HG02763 (cell line): Measurements from ENCODE around the gene SPAG17.

Experiments used
- ATAC-seq: cut with Tn5 transposase; IDR thresholded peaks from one replicate; pipeline ENCODE4 v1.9.1; 2021; ENCODE audit warnings: mild to moderate bottlenecking, moderate library complexity; ENCODE audit not compliant: unreplicated experiment

SPAG17 gene

GRCh38 chr1:118122234-118123004 lies 62.6 kb downstream of the SPAG17 start:
- no peak for ATAC-seq

- ATAC-seq, result no peak
Measured at GRCh38 chr1:118118873-118119463, 66.1 kb downstream of the SPAG17 start.

- ATAC-seq, result no peak
Measured at GRCh38 chr1:118118469-118118868, 66.6 kb downstream of the SPAG17 start.

DNA sequence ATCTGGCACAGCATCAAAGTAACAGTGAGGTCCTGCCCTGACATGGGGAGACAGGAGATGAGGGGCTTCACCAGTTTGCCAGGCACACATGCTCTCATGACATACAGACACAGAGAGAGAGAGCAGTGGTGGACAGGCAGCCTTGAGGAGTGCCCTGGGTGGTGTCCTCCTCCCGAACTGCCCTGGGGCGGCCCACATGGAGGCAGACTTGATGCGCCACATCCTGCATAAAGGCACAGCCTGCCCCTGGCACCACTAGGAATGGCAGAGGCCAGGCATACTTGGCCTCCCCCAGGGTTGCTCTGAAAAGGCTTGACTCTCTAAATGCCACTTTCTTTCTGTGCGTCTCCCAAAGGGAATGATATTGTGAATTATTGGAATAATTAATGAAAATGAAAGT lies 67.5 kb downstream of the SPAG17 start:
- no peak for ATAC-seq

GRCh38 chr1:118116909-118117308 lies 68.1 kb downstream of the SPAG17 start:
- no peak for ATAC-seq

GRCh38 chr1:118116401-118116800 lies 68.6 kb downstream of the SPAG17 start:
- no peak for ATAC-seq

DNA sequence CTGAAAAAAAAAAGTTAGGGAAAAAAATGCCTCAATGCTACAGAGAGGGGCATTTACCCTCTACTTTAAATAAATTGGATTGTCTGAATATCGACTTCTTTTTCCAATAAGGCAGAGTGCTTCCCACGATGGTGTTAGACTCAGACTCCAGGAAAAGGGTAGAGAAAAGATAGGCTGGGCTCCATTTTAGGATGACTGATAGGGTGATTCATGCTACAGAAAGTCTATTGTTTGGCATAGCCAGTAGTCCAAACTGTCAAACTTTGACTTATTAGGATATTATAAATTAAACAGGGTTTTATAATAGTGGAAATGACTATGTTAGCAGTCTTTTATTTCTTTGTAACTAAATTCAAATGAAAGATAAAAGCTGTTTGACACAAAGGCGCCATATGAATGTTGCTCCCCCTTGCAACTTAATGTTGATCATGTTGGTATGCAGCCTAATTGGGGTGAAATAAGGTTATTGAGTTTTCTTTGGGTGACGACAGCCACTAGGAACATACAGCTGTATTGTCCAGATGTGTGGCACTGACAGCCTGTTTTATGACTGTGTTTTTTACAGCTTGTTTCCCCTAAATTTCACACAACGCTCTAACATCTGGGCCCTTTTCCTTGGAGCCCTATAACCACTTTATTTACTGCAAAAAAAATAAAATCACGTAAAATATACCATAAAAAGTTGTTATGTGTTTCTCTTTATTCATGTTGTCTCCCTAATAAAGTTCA lies 69.3 kb downstream of the SPAG17 start:
- ATAC-seq, result no peak

GRCh38 chr1:118113261-118113660 lies 71.8 kb downstream of the SPAG17 start:
- ATAC-seq, result no peak

DNA sequence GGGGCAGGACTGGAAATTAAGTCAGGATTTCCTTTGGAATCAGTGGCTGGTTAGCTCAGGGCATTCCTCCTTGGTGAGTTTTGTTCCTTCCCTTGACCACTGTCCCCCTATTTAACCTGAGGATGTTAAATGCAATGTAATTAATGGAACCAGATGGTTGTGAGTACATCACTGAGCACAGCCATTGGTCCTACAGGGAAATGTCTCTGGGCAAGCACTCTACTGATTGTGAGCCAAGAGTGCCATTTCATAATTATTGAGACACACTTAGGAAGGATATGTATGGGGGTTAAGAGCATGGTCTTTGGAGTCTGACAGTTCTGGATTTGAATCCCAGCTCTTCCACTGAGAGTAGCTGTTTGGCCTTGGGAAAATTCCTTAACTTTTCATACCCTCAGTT lies 74.4 kb downstream of the SPAG17 start:
- no peak for ATAC-seq

DNA sequence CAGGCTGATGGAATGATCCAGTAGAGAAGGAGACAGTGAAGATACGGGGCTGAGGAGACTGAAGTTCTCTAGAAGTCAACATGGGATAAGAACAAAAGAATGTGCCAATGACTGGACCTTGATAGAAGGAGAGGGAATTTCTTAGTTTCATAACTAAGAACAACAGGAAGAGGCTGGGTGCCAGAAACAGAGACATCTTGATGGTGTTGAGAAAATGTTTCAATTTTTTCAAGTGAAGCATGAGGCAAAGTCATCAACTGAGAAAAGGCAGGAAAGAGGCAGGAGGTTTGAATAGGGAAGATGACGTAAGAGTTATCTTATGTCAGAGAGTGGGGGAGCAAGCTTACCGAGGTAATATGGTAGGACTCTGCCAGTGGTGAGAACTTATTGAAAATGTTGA lies 80.1 kb downstream of the SPAG17 start:
- ATAC-seq, result no peak

DNA sequence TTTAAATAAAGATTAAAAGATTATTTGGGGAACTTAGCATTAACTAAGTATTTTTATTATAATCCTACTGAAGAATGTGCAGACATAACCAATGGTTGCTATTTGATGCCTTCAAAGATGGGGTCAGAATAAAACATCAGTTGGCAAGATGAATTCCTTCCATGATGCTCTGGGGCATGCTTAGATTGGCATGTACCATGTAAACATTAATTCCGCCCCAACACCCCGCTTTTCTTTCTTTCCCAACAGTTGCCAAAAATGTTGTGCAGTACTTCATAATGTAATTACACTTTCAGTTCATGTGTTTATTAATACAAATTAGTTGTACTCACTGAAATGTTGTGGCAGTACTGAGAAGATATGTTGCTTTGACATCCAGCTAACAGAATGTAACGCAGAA lies 82.6 kb downstream of the SPAG17 start:
- no peak for ATAC-seq

GRCh38 chr1:118101999-118102398 lies 83.0 kb downstream of the SPAG17 start:
- ATAC-seq, result no peak

DNA sequence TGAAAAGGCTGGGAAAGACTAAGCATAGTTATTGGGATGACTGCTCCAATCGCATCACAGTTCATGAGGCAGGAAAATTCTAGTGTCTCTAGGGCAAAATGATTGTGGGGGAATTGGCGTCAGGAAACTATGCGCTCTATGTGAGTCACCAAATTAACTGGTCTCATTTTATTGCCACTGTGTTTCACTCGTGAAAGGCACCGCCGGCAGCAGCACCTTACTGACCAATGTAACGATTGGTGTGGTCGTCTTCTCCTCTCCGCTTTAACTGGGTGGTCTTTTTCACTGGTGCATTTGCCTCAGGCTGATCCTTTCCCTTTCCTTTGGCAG lies 83.5 kb downstream of the SPAG17 start:
- ATAC-seq, result no peak

DNA sequence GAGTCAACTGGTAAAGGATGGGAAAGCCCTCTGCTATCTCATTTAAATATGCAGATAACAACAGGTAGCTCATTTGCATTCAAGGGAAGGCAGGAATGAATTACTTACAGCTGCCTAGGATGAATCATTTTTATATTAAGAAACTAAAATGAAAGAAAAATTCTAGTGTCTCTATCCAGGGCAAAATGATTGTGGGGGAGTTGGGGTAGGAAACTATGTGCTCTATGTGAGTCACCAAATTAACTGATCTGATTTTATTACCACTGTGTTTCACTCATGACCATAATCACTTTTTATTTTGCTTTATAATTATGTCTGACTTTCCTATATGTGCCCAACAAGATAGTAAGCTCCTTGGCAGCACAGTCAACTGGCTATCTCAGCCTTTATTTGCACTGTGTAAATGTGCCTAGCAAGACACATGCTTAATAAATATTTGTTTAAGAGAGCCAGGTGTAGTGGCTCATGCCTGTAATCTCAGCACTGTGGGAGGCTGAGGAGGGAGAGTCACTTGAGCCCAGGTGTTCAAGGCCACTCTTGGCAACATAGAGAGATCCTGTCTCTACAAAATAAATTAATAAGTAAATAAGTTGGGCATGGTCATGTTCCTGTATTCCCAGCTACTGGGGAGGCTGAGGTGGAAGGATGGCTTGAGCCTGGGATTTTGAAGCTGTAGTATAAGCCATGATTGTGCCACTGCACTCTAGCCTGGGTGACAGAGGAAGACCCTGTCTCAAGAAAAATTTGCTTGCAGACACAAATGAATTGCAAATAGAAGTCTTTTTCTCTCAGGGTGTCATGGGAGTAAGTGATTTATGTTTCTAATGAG lies 84.1 kb downstream of the SPAG17 start:
- ATAC-seq, result no peak

DNA sequence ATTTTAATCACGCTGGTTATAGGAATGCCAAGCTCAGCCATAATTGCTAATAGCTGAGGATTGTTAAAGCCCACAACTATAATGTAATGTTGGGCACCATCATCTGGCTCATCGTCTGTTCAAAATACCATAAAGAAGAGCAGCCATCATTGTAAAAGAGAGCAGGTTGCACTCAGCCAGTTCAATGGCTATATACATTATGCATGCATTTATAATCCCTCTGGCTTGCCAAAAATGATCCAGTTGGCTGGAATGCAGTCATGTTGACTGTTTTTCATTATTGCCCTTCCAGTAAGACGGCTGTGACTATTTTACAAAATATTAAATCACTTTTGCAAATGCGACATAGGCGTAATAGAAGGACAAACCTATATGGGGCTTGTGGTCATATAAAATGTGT lies 85.3 kb downstream of the SPAG17 start:
- ATAC-seq, result no peak

GRCh38 chr1:118097622-118098348 lies 87.2 kb downstream of the SPAG17 start:
- no peak for ATAC-seq

DNA sequence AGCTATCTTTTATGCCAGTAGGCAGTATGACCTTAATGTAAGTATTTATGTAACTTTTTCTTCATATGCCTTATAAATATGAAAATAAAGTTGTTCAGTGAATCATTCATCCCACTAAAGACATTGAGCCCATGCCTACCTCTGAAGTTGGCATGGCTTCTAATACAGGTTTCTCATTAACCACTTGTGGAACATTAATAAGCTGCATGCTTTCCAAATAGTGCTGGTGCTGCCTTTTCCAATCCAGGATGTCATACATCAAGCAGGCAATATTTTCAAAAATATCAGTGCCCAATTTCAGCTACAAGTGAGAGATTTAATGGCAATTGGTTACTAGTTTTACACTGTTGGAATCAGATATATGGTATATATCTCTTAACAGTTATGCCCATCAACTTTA lies 92.0 kb downstream of the SPAG17 start:
- ATAC-seq, result no peak

DNA sequence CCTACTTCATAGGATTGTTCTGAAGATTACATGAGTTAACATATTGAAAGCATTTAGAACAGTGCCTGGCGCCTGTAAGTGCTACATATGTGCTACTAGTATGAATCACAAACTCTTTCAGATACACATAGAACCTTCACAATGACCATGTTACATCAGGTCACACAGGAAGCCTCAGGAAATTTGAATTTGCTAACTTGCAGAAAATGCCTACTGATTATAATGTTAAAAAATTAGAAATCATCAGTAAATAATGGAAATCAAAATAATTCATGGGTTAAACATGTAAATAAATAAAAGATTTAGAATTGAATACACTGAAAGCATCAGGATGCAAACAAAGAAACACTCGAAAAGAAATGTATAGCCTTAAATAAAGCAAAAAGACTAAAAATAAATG lies 94.9 kb downstream of the SPAG17 start:
- ATAC-seq, result no peak

GRCh38 chr1:118085365-118085764 lies 99.7 kb downstream of the SPAG17 start:
- ATAC-seq, result no peak

- ATAC-seq, result no peak
Measured at GRCh38 chr1:118084400-118084799, 100.6 kb downstream of the SPAG17 start.

GRCh38 chr1:118082984-118083383 lies 102.0 kb downstream of the SPAG17 start:
- ATAC-seq, result no peak
